H1 (cell line): ENCODE results near the gene CCDC28A. TPM values are rescaled to one million over a fixed set of nuclear protein-coding genes. Genes with fewer than 3 reads are reported as not detected.

ENCODE experiments used
- CTCF ChIA-PET: fragments of 300-600 bp; sonication (Branson Sonifier 250); formaldehyde crosslinking; loops from one replicate; lab custom pipeline; 2021; ENCODE audit not compliant: partially characterized antibody; lab: Charles Lee
- POLR2A ChIA-PET: fragments of 300-600 bp; sonication (Branson Sonifier 250); formaldehyde crosslinking; loops from one replicate; lab custom pipeline; 2021; ENCODE audit warnings: inconsistent platforms; ENCODE audit not compliant: partially characterized antibody; lab: Charles Lee
- DNase-seq, 2 experiments: peaks; one replicate each; pipeline versions ENCODE4 v3.0.0 to v3.0.0-alpha.2; 2010 to 2022; ENCODE audit warnings: low spot score in 2 of 2, low read depth in 1 of 2, mixed read lengths in 1 of 2
- FAIRE-seq: peaks from 2 replicates; lab custom pipeline; 2011; peaks lifted over from hg19 to GRCh38; lab: Jason Lieb, UNC
- H2AFZ ChIP-seq: 2 replicates; pipeline ENCODE4 v1.8.1; 2012; ENCODE audit warnings: low read length, inconsistent platforms
- H2AK5ac ChIP-seq: 2 replicates; pipeline ENCODE4 v1.6.1; 2013; ENCODE audit warnings: low read depth, low read length
- H2BK120ac ChIP-seq: replicated peaks from 2 replicates; pipeline ENCODE3; 2013; ENCODE audit warnings: low read depth, low read length, inconsistent platforms
- H2BK12ac ChIP-seq: 2 replicates; pipeline ENCODE4 v1.6.1; 2013; ENCODE audit warnings: low read depth, low read length
- H2BK15ac ChIP-seq: 2 replicates; pipeline ENCODE4 v1.6.1; 2013; ENCODE audit warnings: low read length
- H2BK20ac ChIP-seq: 2 replicates; pipeline ENCODE4 v1.6.1; 2013; ENCODE audit warnings: low read length
- H2BK5ac ChIP-seq: 2 replicates; pipeline ENCODE4 v1.6.1; 2013; ENCODE audit warnings: low read depth, low read length
- H3K14ac ChIP-seq: 2 replicates; pipeline ENCODE4 v1.6.1; 2013; ENCODE audit warnings: inconsistent platforms; ENCODE audit not compliant: insufficient read length
- H3K18ac ChIP-seq: 2 replicates; pipeline ENCODE4 v1.6.1; 2013; ENCODE audit warnings: low read length; ENCODE audit errors: extremely low read depth
- H3K23ac ChIP-seq: 2 replicates; pipeline ENCODE4 v1.6.1; 2013; ENCODE audit warnings: inconsistent platforms; ENCODE audit not compliant: insufficient read length
- H3K23me2 ChIP-seq: 2 replicates; pipeline ENCODE4 v1.6.1; 2013; ENCODE audit warnings: low read depth, low read length
- H3K27ac ChIP-seq: 2 replicates; pipeline ENCODE4 v1.6.1; 2011; ENCODE audit warnings: low read depth, low read length, inconsistent platforms
- H3K27me3 ChIP-seq, 4 experiments: replicated peaks in 1 of 4; 1 replicate in 1 of 4; 2 replicates in 3 of 4; pipeline versions ENCODE4 v1.6.1 to v1.8.1; 2011 to 2013; ENCODE audit warnings: low read length in 3 of 4, mild to moderate bottlenecking in 3 of 4, inconsistent platforms in 2 of 4, mixed read lengths in 2 of 4, moderate library complexity in 1 of 4; ENCODE audit not compliant: control insufficient read depth in 3 of 4, insufficient read depth in 3 of 4; ENCODE audit errors: extremely low read depth in 1 of 4
- H3K36me3 ChIP-seq, 4 experiments: 2 replicates each; pipeline versions ENCODE4 v1.6.1 to v1.8.1; 2011 to 2013; ENCODE audit warnings: mild to moderate bottlenecking in 4 of 4, low read length in 3 of 4, moderate library complexity in 2 of 4, control low read depth in 1 of 4, inconsistent platforms in 1 of 4; ENCODE audit not compliant: insufficient read depth in 4 of 4, control insufficient read depth in 2 of 4
- H3K4ac ChIP-seq: replicated peaks from 2 replicates; pipeline ENCODE3; 2013; ENCODE audit warnings: low read length, low read depth, mixed read lengths, inconsistent platforms; ENCODE audit not compliant: insufficient read length
- H3K4me1 ChIP-seq, 4 experiments: replicated peaks in 1 of 4; 1 replicate in 1 of 4; 2 replicates in 3 of 4; pipeline versions ENCODE4 v1.6.1 to v1.8.1; 2011 to 2013; ENCODE audit warnings: low read length in 3 of 4, inconsistent platforms in 2 of 4, mixed read lengths in 1 of 4; ENCODE audit not compliant: insufficient read depth in 4 of 4, control insufficient read depth in 3 of 4
- H3K4me2 ChIP-seq, 2 experiments: 2 replicates each; pipeline versions ENCODE4 v1.6.1 to v1.8.1; 2011 to 2013; ENCODE audit warnings: low read depth in 2 of 2, low read length in 2 of 2, control low read depth in 1 of 2, inconsistent platforms in 1 of 2, mild to moderate bottlenecking in 1 of 2; ENCODE audit not compliant: insufficient read depth in 1 of 2
- H3K4me3 ChIP-seq, 4 experiments: fragments of 200-600, 300-600 bp in 1 of 4; sonication (generic), shearing (Covaris generic), sonication (Bioruptor Twin) in 1 of 4; 2 replicates each; pipeline versions ENCODE4 v1.5.1 to v1.8.1; 2011 to 2016; ENCODE audit warnings: low read length in 4 of 4, low read depth in 3 of 4, control low read depth in 2 of 4, inconsistent platforms in 2 of 4, mild to moderate bottlenecking in 2 of 4, mixed read lengths in 1 of 4, moderate library complexity in 1 of 4; ENCODE audit not compliant: insufficient read depth in 2 of 4; ENCODE audit errors: extremely low read depth in 1 of 4
- H3K56ac ChIP-seq: replicated peaks from 2 replicates; pipeline ENCODE3; 2013; ENCODE audit warnings: low read depth, mild to moderate bottlenecking, mixed read lengths, low read length, inconsistent platforms; ENCODE audit not compliant: insufficient read length
- H3K79me1 ChIP-seq: 2 replicates; pipeline ENCODE4 v1.6.1; 2013; ENCODE audit warnings: low read depth, low read length, control low read depth
- H3K79me2 ChIP-seq, 2 experiments: 2 replicates each; pipeline versions ENCODE4 v1.6.1 to v1.8.1; 2012 to 2013; ENCODE audit warnings: low read length in 2 of 2, mild to moderate bottlenecking in 2 of 2, inconsistent platforms in 1 of 2; ENCODE audit not compliant: insufficient read depth in 2 of 2, control insufficient read depth in 1 of 2
- H3K9ac ChIP-seq, 4 experiments: replicated peaks in 1 of 4; 1 replicate in 1 of 4; 2 replicates in 3 of 4; pipeline versions ENCODE4 v1.6.1 to v1.8.1; 2011 to 2013; ENCODE audit warnings: low read depth in 3 of 4, low read length in 3 of 4, control low read depth in 2 of 4, mild to moderate bottlenecking in 2 of 4, moderate library complexity in 2 of 4, inconsistent platforms in 1 of 4; ENCODE audit errors: extremely low read depth in 1 of 4
- H3K9me3 ChIP-seq, 2 experiments: 2 replicates each; pipeline versions ENCODE4 v1.6.1 to v1.8.1; 2012 to 2013; ENCODE audit warnings: mild to moderate bottlenecking in 2 of 2, moderate library complexity in 2 of 2, control low read depth in 1 of 2, inconsistent platforms in 1 of 2, low read depth in 1 of 2, low read length in 1 of 2, mixed read lengths in 1 of 2; ENCODE audit not compliant: insufficient read depth in 2 of 2
- H4K20me1 ChIP-seq, 2 experiments: replicated peaks in 1 of 2; 2 replicates each; pipeline versions ENCODE3 to v1.8.1; 2011 to 2013; ENCODE audit warnings: inconsistent platforms in 2 of 2, low read length in 2 of 2, mild to moderate bottlenecking in 1 of 2; ENCODE audit not compliant: insufficient read depth in 2 of 2, control insufficient read depth in 1 of 2
- H4K5ac ChIP-seq: 2 replicates; pipeline ENCODE4 v1.6.1; 2013; ENCODE audit warnings: low read length, low read depth, mixed read lengths, inconsistent platforms; ENCODE audit not compliant: insufficient read length
- H4K8ac ChIP-seq: 2 replicates; pipeline ENCODE4 v1.8.0; 2013; ENCODE audit warnings: mild to moderate bottlenecking, moderate library complexity, low read length, inconsistent platforms; ENCODE audit not compliant: insufficient read depth; ENCODE audit errors: extremely low read depth
- H4K91ac ChIP-seq: replicated peaks from 2 replicates; pipeline ENCODE3; 2013; ENCODE audit warnings: low read length, mixed read lengths, inconsistent platforms; ENCODE audit not compliant: insufficient read length
- BRCA1 ChIP-seq: IDR thresholded peaks from 2 replicates; pipeline ENCODE4 v1.6.1; 2012; ENCODE audit warnings: low read depth, low read length, improper control_type of control experiment
- CEBPB ChIP-seq: IDR thresholded peaks from 2 replicates; pipeline ENCODE4 v1.6.1; 2012; ENCODE audit warnings: low read depth, low read length
- CREB1 ChIP-seq: IDR thresholded peaks from 2 replicates; pipeline ENCODE4 v1.6.1; 2012; ENCODE audit warnings: inconsistent platforms
- JUN ChIP-seq: IDR thresholded peaks from 2 replicates; pipeline ENCODE4 v1.6.1; 2011; ENCODE audit warnings: low read depth, mild to moderate bottlenecking, improper control_type of control experiment, low read length
- JUND ChIP-seq: IDR thresholded peaks from 2 replicates; pipeline ENCODE4 v1.6.1; 2011; ENCODE audit warnings: mild to moderate bottlenecking, improper control_type of control experiment, low read length
- MAFK ChIP-seq: IDR thresholded peaks from 2 replicates; pipeline ENCODE4 v1.6.1; 2012; ENCODE audit warnings: low read depth, mild to moderate bottlenecking, improper control_type of control experiment, low read length
- POLR2AphosphoS5 ChIP-seq: IDR thresholded peaks from 2 replicates; pipeline ENCODE4 v1.6.1; 2011; ENCODE audit warnings: low read depth, low read length
- TAF1 ChIP-seq: IDR thresholded peaks from 2 replicates; pipeline ENCODE4 v1.6.1; 2011; ENCODE audit warnings: mild to moderate bottlenecking, low read depth, low read length
- WGBS, 2 experiments: shearing (Covaris generic) in 1 of 2; methylation state at CpG; one replicate each; pipeline versions ENCODE4 v1.1.6 to v1.1.7; 2013 to 2015; ENCODE audit warnings: low lambda C conversion rate in 2 of 2, mixed read lengths in 2 of 2, inconsistent platforms in 1 of 2, low coverage in 1 of 2, missing lambda C conversion rate in 1 of 2; ENCODE audit not compliant: insufficient replicate concordance in 2 of 2, insufficient coverage in 1 of 2, insufficient read length in 1 of 2; ENCODE audit errors: extremely low coverage in 1 of 2, missing lambda C conversion rate in 1 of 2; 5-methylcytosine and 5-hydroxymethylcytosine counted together
- polyA plus RNA-seq, 7 experiments: library from polyadenylated mRNA; depleted of rRNA in 3 of 7; stranded (reverse) in 5 of 7; unstranded in 2 of 7; fragments of >200 nt in 5 of 7; fragments of 200-250 nt in 2 of 7; gene quantifications; 1 replicate in 5 of 7; 2 replicates in 1 of 7; 4 replicates in 1 of 7; pipeline versions ENCODE4 v1.2.1 to v1.2.3, GENCODE V29; 2011 to 2013; ENCODE audit warnings: missing spikeins in 2 of 7, mixed read lengths in 2 of 7
- total RNA-seq: library from RNA; stranded (reverse); fragmentation: NEBNext Ultra II Directional; extraction: Animal tissue kit (Norgen Biotek cat#: 25700); gene quantifications from 2 replicates; pipeline ENCODE4 v1.2.1, GENCODE V29; 2021
- TF ChIP-seq, protein P1 (sequence below): IDR thresholded peaks from 2 replicates; pipeline ENCODE4 v1.6.1; 2012; ENCODE audit warnings: low read length, inconsistent platforms

The CCDC28A gene
- total and polyA plus RNA-seq, 2 of the 8 experiments (the other 6 are each of a cell fraction or from before 2014, with no cell fraction given), result 9.6 to 12.1 TPM

DNA sequence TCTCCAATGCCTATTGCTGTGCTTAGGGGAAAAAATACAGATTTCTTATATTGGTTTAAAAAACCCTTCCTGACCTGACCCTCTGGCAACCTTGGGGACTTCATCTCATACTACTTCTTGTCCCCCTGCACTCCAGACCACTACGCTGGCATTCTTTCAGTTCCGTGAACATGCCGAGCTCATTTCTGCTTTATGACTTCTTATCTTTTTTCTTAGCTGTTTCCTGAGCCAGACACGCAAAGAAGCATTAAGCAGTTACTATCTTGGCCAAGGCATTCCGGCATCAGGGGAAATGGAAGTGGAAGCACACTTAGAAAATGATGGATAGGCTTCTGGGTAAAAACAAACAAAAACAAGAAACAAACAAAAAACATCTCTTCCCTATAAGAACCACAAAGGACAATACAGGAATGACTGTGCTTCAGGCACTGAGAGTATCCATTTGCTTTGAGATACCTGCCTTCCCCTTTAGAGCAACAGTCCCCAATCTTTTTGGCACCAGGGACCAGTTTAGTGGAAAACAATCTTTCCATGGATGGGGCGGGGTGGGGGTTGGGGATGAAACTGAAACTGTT is 4.4 kb upstream of the CCDC28A start:
- H2BK120ac ChIP-seq, result no peak overlapping the region
- no peak for TF ChIP-seq JUND
- TF ChIP-seq MAFK, result no peak
- TF ChIP-seq BRCA1, result no peak
- TF ChIP-seq, protein P1, sequence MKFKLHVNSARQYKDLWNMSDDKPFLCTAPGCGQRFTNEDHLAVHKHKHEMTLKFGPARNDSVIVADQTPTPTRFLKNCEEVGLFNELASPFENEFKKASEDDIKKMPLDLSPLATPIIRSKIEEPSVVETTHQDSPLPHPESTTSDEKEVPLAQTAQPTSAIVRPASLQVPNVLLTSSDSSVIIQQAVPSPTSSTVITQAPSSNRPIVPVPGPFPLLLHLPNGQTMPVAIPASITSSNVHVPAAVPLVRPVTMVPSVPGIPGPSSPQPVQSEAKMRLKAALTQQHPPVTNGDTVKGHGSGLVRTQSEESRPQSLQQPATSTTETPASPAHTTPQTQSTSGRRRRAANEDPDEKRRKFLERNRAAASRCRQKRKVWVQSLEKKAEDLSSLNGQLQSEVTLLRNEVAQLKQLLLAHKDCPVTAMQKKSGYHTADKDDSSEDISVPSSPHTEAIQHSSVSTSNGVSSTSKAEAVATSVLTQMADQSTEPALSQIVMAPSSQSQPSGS, result no peak
- TF ChIP-seq CREB1, result no peak
- no peak for TF ChIP-seq TAF1
- no peak for TF ChIP-seq POLR2AphosphoS5
- TF ChIP-seq JUN, result no peak
- no peak for TF ChIP-seq CEBPB
- H3K23me2 ChIP-seq, result peaks cover 3% of the 10 kb centered on the region; the same call in 1 of the 2 replicates
- no peak overlapping the region for H3K27ac ChIP-seq
- H3K4me3 ChIP-seq, result no peak overlapping the region
- no peak overlapping the region for H4K5ac ChIP-seq
- H3K36me3 ChIP-seq, result no peaks in the 10 kb centered on the region
- no peak overlapping the region for H2BK20ac ChIP-seq
- no peak overlapping the region for H2AK5ac ChIP-seq
- H3K4me2 ChIP-seq, result no peak overlapping the region
- no peak overlapping the region for H2BK12ac ChIP-seq
- no peak overlapping the region for H3K14ac ChIP-seq
- no peaks in the 10 kb centered on the region for H3K9me3 ChIP-seq
- H3K4me1 ChIP-seq, result no peaks in the 10 kb centered on the region
- H3K23ac ChIP-seq, result no peak overlapping the region
- no peak overlapping the region for H3K56ac ChIP-seq
- H3K9ac ChIP-seq, result no peak overlapping the region
- no peak overlapping the region for H2BK5ac ChIP-seq
- ChIA-PET CTCF (interaction anchor here (0.8 to 1.9 kb wide), 5 partner anchors 9 to 340 kb away, joined by 3 to 5 read pairs (median 4); no protein-coding TSS in a partner anchor), POLR2A (no interaction called here)
- no peak overlapping the region for H4K91ac ChIP-seq
- no peaks in the 10 kb centered on the region for H3K27me3 ChIP-seq
- 85% methylated on average over 6 of the region's 6 CpGs; no CpG with 5 or more reads in 1 of the 2 experiments for WGBS, 2 experiments
- no peak overlapping the region for H3K18ac ChIP-seq
- H3K79me1 ChIP-seq, result no peaks in the 10 kb centered on the region
- no peak overlapping the region for H2BK15ac ChIP-seq
- no peak for FAIRE-seq
- no peaks in the 10 kb centered on the region for H3K79me2 ChIP-seq
- DNase-seq, result no peak
- H4K8ac ChIP-seq, result no peak overlapping the region
- H3K4ac ChIP-seq, result no peak overlapping the region
- no peaks in the 10 kb centered on the region for H4K20me1 ChIP-seq
- H2AFZ ChIP-seq, result no peak overlapping the region
